Tibial nerve (tissue), 4 donors: ENCODE measurements around the gene TBL1XR1.

Experiments used
- CTCF ChIP-seq, 5 experiments: fragments of 200-600 bp in 3 of 5; fragments of 450-650 bp in 2 of 5; sonication (generic) in 3 of 5; IDR thresholded peaks; one replicate each; pipeline ENCODE4 v1.5.1; 2016 to 2019; ENCODE audit warnings: antibody characterized with exemption in 5 of 5, mild to moderate bottlenecking in 3 of 5, moderate library complexity in 2 of 5
- EP300 ChIP-seq, 2 donors: sonication (generic); formaldehyde crosslinking; IDR thresholded peaks; one replicate each; pipeline ENCODE4 v1.6.1; 2017; ENCODE audit warnings: antibody characterized with exemption in 2 of 2, mild to moderate bottlenecking in 1 of 2
- POLR2A ChIP-seq, 2 donors: fragments of 450-650 bp; IDR thresholded peaks; one replicate each; pipeline ENCODE4 v1.6.1; 2017; ENCODE audit warnings: antibody characterized with exemption in 2 of 2, mild to moderate bottlenecking in 2 of 2, moderate library complexity in 2 of 2

- TF ChIP-seq CTCF (IDR thresholded peaks at IDR 0.05) (no peak), POLR2A (IDR thresholded peaks at IDR 0.05) (no peak), EP300 (IDR thresholded peaks at IDR 0.05) (no peak)
These were observed 218.8 kb downstream of the TBL1XR1 start for GRCh38 chr3:176978441-176978840.
